Measurements from ENCODE around the gene KLF8.

DNA sequence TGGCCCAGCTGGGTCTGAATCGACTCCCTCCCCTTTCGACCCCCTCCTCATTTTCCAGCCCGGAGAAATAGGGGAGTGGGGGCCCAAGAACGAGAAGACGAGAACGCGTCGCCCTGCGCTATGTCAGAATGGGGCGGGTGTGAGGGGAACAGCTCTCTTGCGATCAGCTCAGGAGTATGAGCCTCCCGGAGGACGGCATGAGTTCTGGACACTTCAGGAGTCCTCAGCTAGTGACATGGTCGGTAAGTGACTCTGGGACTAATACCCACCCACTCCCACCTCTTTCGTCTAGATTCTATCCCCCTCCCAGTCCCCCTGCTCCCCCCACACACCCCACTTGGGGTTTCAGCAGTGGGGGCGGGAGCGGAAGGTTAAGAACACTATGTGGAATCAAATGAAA, 944 bp downstream of the KLF8 start:
- TF ChIP-seq, protein P1, sequence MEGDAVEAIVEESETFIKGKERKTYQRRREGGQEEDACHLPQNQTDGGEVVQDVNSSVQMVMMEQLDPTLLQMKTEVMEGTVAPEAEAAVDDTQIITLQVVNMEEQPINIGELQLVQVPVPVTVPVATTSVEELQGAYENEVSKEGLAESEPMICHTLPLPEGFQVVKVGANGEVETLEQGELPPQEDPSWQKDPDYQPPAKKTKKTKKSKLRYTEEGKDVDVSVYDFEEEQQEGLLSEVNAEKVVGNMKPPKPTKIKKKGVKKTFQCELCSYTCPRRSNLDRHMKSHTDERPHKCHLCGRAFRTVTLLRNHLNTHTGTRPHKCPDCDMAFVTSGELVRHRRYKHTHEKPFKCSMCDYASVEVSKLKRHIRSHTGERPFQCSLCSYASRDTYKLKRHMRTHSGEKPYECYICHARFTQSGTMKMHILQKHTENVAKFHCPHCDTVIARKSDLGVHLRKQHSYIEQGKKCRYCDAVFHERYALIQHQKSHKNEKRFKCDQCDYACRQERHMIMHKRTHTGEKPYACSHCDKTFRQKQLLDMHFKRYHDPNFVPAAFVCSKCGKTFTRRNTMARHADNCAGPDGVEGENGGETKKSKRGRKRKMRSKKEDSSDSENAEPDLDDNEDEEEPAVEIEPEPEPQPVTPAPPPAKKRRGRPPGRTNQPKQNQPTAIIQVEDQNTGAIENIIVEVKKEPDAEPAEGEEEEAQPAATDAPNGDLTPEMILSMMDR (IDR thresholded peaks at IDR 0.05) = no peak
- TF ChIP-seq POLR2AphosphoS5 (IDR thresholded peaks at IDR 0.05; ENCODE audit: insufficient read depth in 1 of 2, low read depth in 1 of 2) (no peak), POLR2A (IDR thresholded peaks at IDR 0.05) (no peak)
